Activated T-cell treated with anti-CD3 and anti-CD28 coated beads, Interleukin-2, amount 50 U/mL, for 4 hours (primary cell): Measurements from ENCODE around the gene XKR7. TPM values are rescaled to one million over a fixed set of nuclear protein-coding genes. Genes with fewer than 3 reads are reported as not detected.

Experiments used
- ATAC-seq, 2 donors: fragments of 200-7000 bp; cut with Tn5 transposase; one replicate each; pipeline ENCODE4 v1.10.0; 2021
- DNase-seq: peaks from one replicate; pipeline ENCODE4 v3.0.0-alpha.2; 2020
- H3K27me3 Mint-ChIP-seq: one replicate; pipeline ENCODE4 v1.8.0; 2021; ENCODE audit warnings: low read depth, mixed read lengths
- H3K36me3 Mint-ChIP-seq: one replicate; pipeline ENCODE4 v1.8.0; 2022; ENCODE audit warnings: mixed read lengths; ENCODE audit not compliant: insufficient read depth
- H3K4me1 Mint-ChIP-seq: one replicate; pipeline ENCODE4 v1.8.0; 2021; ENCODE audit warnings: low read depth, mixed read lengths
- H3K4me3 Mint-ChIP-seq: one replicate; pipeline ENCODE4 v1.8.0; 2021; ENCODE audit warnings: mild to moderate bottlenecking, moderate library complexity, mixed read lengths
- H3K9me3 Mint-ChIP-seq: one replicate; pipeline ENCODE4 v1.8.0; 2021; ENCODE audit warnings: mixed read lengths
- total RNA-seq, 3 donors: library from RNA; stranded (reverse); gene quantifications; one replicate each; pipeline ENCODE4 v1.2.1, GENCODE V29; 2021

Gene XKR7
- total RNA-seq, 3 donors from 2014 or later: not detected

- no peaks in the 10 kb centered on the region for H3K4me1 Mint-ChIP-seq
- H3K9me3 Mint-ChIP-seq: no peaks in the 10 kb centered on the region
- H3K36me3 Mint-ChIP-seq: no peaks in the 10 kb centered on the region
- peaks cover 4% of the 10 kb centered on the region for H3K27me3 Mint-ChIP-seq
- DNase-seq: no peak
- no peak overlapping the region for H3K4me3 Mint-ChIP-seq
- no peak for ATAC-seq
These were observed 37.2 kb upstream of the XKR7 start for GRCh38 chr20:31930779-31931178.

GRCh38 chr20:31933698-31934097, 34.3 kb upstream of the XKR7 start:
- H3K4me1 Mint-ChIP-seq: no peaks in the 10 kb centered on the region
- H3K4me3 Mint-ChIP-seq: no peak overlapping the region
- ATAC-seq: no peak
- H3K27me3 Mint-ChIP-seq: peaks cover 4% of the 10 kb centered on the region
- no peak for DNase-seq
- H3K36me3 Mint-ChIP-seq: no peaks in the 10 kb centered on the region
- H3K9me3 Mint-ChIP-seq: no peaks in the 10 kb centered on the region

- no peak overlapping the region for H3K4me3 Mint-ChIP-seq
- ATAC-seq: no peak
- no peaks in the 10 kb centered on the region for H3K36me3 Mint-ChIP-seq
- peaks cover 4% of the 10 kb centered on the region for H3K27me3 Mint-ChIP-seq
- H3K4me1 Mint-ChIP-seq: no peaks in the 10 kb centered on the region
- H3K9me3 Mint-ChIP-seq: no peaks in the 10 kb centered on the region
- DNase-seq: no peak
These were observed 33.5 kb upstream of the XKR7 start for GRCh38 chr20:31934491-31934890.

GRCh38 chr20:31934968-31935764, 32.8 kb upstream of the XKR7 start:
- no peaks in the 10 kb centered on the region for H3K9me3 Mint-ChIP-seq
- ATAC-seq (no peak), DNase-seq (no peak)
- H3K4me1 Mint-ChIP-seq: no peaks in the 10 kb centered on the region
- H3K36me3 Mint-ChIP-seq: no peaks in the 10 kb centered on the region
- H3K27me3 Mint-ChIP-seq: peaks cover 4% of the 10 kb centered on the region
- H3K4me3 Mint-ChIP-seq: no peak overlapping the region

- no peak for DNase-seq
- H3K36me3 Mint-ChIP-seq: no peaks in the 10 kb centered on the region
These were observed 31.5 kb upstream of the XKR7 start for GRCh38 chr20:31936420-31936819.

GRCh38 chr20:31937820-31938219, 30.1 kb upstream of the XKR7 start:
- DNase-seq: no peak
- H3K4me1 Mint-ChIP-seq: no peaks in the 10 kb centered on the region
- peaks cover 5% of the 10 kb centered on the region for H3K36me3 Mint-ChIP-seq

More at GRCh38 chr20:31936420-31936819, 31.5 kb upstream of the XKR7 start:
- no peaks in the 10 kb centered on the region for H3K9me3 Mint-ChIP-seq
- H3K27me3 Mint-ChIP-seq: no peaks in the 10 kb centered on the region
- no peak for ATAC-seq
- no peak overlapping the region for H3K4me3 Mint-ChIP-seq
- no peaks in the 10 kb centered on the region for H3K4me1 Mint-ChIP-seq

GRCh38 chr20:31939661-31940060, 28.3 kb upstream of the XKR7 start:
- Mint-ChIP-seq H3K9me3 (no peaks in the 10 kb centered on the region), H3K27me3 (no peaks in the 10 kb centered on the region), H3K36me3 (peaks cover 9% of the 10 kb centered on the region), H3K4me1 (no peaks in the 10 kb centered on the region), H3K4me3 (no peak overlapping the region)
- no peak for ATAC-seq
- no peak for DNase-seq

More at GRCh38 chr20:31937820-31938219, 30.1 kb upstream of the XKR7 start:
- ATAC-seq: no peak
- Mint-ChIP-seq H3K4me3 (no peak overlapping the region), H3K9me3 (no peaks in the 10 kb centered on the region), H3K27me3 (no peaks in the 10 kb centered on the region)

- DNase-seq (no peak), ATAC-seq (no peak)
- H3K36me3 Mint-ChIP-seq: peaks cover 24% of the 10 kb centered on the region
- H3K4me3 Mint-ChIP-seq: no peak overlapping the region
- no peaks in the 10 kb centered on the region for H3K27me3 Mint-ChIP-seq
- H3K4me1 Mint-ChIP-seq: no peaks in the 10 kb centered on the region
- no peaks in the 10 kb centered on the region for H3K9me3 Mint-ChIP-seq
These were observed 24.9 kb upstream of the XKR7 start for GRCh38 chr20:31943052-31943471.

- ATAC-seq (no peak), DNase-seq (no peak)
- Mint-ChIP-seq H3K9me3 (no peaks in the 10 kb centered on the region), H3K4me3 (no peak overlapping the region), H3K27me3 (no peaks in the 10 kb centered on the region), H3K36me3 (peaks cover 39% of the 10 kb centered on the region), H3K4me1 (peaks cover 15% of the 10 kb centered on the region)
These were observed 22.6 kb upstream of the XKR7 start for GRCh38 chr20:31945319-31945718.

- H3K4me1 Mint-ChIP-seq: peaks cover 19% of the 10 kb centered on the region
- peaks cover 39% of the 10 kb centered on the region for H3K36me3 Mint-ChIP-seq
- H3K4me3 Mint-ChIP-seq: no peak overlapping the region
- no peaks in the 10 kb centered on the region for H3K27me3 Mint-ChIP-seq
- DNase-seq (no peak), ATAC-seq (no peak)
- H3K9me3 Mint-ChIP-seq: no peaks in the 10 kb centered on the region
These were observed 22.2 kb upstream of the XKR7 start for GRCh38 chr20:31945785-31946184.

GRCh38 chr20:31948008-31948407, 19.9 kb upstream of the XKR7 start:
- Mint-ChIP-seq H3K4me1 (peaks cover 30% of the 10 kb centered on the region), H3K4me3 (no peak overlapping the region), H3K9me3 (no peaks in the 10 kb centered on the region), H3K36me3 (peaks cover 37% of the 10 kb centered on the region), H3K27me3 (no peaks in the 10 kb centered on the region)
- ATAC-seq (no peak), DNase-seq (no peak)

GRCh38 chr20:31949877-31950646, 17.9 kb upstream of the XKR7 start:
- Mint-ChIP-seq H3K4me1 (peaks cover 30% of the 10 kb centered on the region), H3K9me3 (no peaks in the 10 kb centered on the region), H3K27me3 (no peaks in the 10 kb centered on the region), H3K36me3 (peaks cover 31% of the 10 kb centered on the region), H3K4me3 (peak overlapping the region; percentile 98)
- DNase-seq: no peak
- no peak for ATAC-seq

GRCh38 chr20:31951203-31951529, 16.8 kb upstream of the XKR7 start:
- Mint-ChIP-seq H3K4me1 (peaks cover 30% of the 10 kb centered on the region), H3K36me3 (peaks cover 26% of the 10 kb centered on the region), H3K27me3 (peaks cover 2% of the 10 kb centered on the region), H3K9me3 (no peaks in the 10 kb centered on the region), H3K4me3 (peak overlapping the region; percentile 98)
- ATAC-seq (no peak), DNase-seq (no peak)

GRCh38 chr20:31951530-31952453, 16.2 kb upstream of the XKR7 start, which contains the start of gene PDRG1:
Gene PDRG1 (minus strand): TSS chr20:31952046. CDS start chr20:31951961, 85 bp downstream.
- DNase-seq: peak; percentile 98
- H3K9me3 Mint-ChIP-seq: no peaks in the 10 kb centered on the region
- ATAC-seq: peak; percentile 97 to 98
- H3K27me3 Mint-ChIP-seq: peaks cover 2% of the 10 kb centered on the region
- peak within 1 kb of the TSS; percentile 98 for H3K4me3 Mint-ChIP-seq
- H3K36me3 Mint-ChIP-seq: peaks cover 23% of the 10 kb centered on the region
- H3K4me1 Mint-ChIP-seq: peaks cover 30% of the 10 kb centered on the region
